GM12878 (cell line): ENCODE measurements around the gene RAB36. TPM values are rescaled to one million over a fixed set of nuclear protein-coding genes. Genes with fewer than 3 reads are reported as not detected.

ENCODE experiments used
- ATAC-seq: fragments of 200-7000 bp; cut with Tn5 transposase; 3 replicates; pipeline ENCODE4 v1.9.1; 2020; ENCODE audit warnings: mild to moderate bottlenecking, moderate library complexity
- BruUV-seq: library from RNA; stranded (reverse); fragments of 400-500 nt; replicated peaks from 2 replicates; lab custom pipeline; 2021; lab: Mats Ljungman, UMichigan
- CTCF ChIA-PET: fragments of 300-600 bp; sonication (Branson Sonifier 250); formaldehyde crosslinking; extraction: SDS; loops from one replicate; lab custom pipeline; 2021; ENCODE audit warnings: inconsistent platforms; lab: Yijun Ruan, JAX
- POLR2A ChIA-PET: fragments of 350-600 bp; formaldehyde crosslinking; extraction: SDS; loops from one replicate; lab custom pipeline; 2021; ENCODE audit warnings: inconsistent platforms; lab: Charles Lee
- RAD21 ChIA-PET: fragments of 300-600 bp; sonication (Branson Sonifier 250); formaldehyde crosslinking; loops from one replicate; lab custom pipeline; 2023; ENCODE audit warnings: antibody characterized with exemption; ENCODE audit not compliant: unreplicated experiment; lab: Charles Lee
- SMC1A ChIA-PET: fragments of 300-600 bp; sonication (Branson Sonifier 250); formaldehyde crosslinking; loops from one replicate; lab custom pipeline; 2023; ENCODE audit not compliant: unreplicated experiment, uncharacterized antibody; lab: Charles Lee
- DNase-seq: peaks from one replicate; pipeline ENCODE4 v3.0.0-alpha.2; 2011; ENCODE audit warnings: low read depth, low spot score
- FAIRE-seq: peaks from 3 replicates; lab custom pipeline; 2011; peaks lifted over from hg19 to GRCh38; lab: Jason Lieb, UNC
- H2AFZ ChIP-seq: 2 replicates; pipeline ENCODE4 v1.6.0; 2011; ENCODE audit warnings: low read depth, low read length, control low read depth; ENCODE audit not compliant: control insufficient read depth
- H3K27ac ChIP-seq: 2 replicates; pipeline ENCODE4 v1.5.1; 2011; ENCODE audit warnings: control low read depth; ENCODE audit not compliant: control insufficient read depth, insufficient read depth
- H3K27me3 ChIP-seq, 2 experiments: replicated peaks in 1 of 2; 2 replicates each; pipeline versions ENCODE4 v1.6.0 to v1.6.1; 2011; ENCODE audit warnings: low read length in 1 of 2; ENCODE audit not compliant: control insufficient read depth in 2 of 2, insufficient read depth in 2 of 2
- H3K36me3 ChIP-seq, 2 experiments: 2 replicates each; pipeline ENCODE4 v1.5.1; 2011; ENCODE audit warnings: low read length in 1 of 2; ENCODE audit not compliant: control insufficient read depth in 2 of 2, insufficient read depth in 2 of 2
- H3K4me1 ChIP-seq: 2 replicates; pipeline ENCODE4 v1.6.1; 2011; ENCODE audit warnings: mild to moderate bottlenecking, low read length, moderate library complexity, mixed read lengths; ENCODE audit not compliant: control insufficient read depth, insufficient read depth
- H3K4me2 ChIP-seq: 2 replicates; pipeline ENCODE4 v1.6.0; 2011; ENCODE audit warnings: control low read depth; ENCODE audit not compliant: control insufficient read depth, insufficient read depth
- H3K4me3 ChIP-seq: fragments of 200-600 bp; sonication (generic); 2 replicates; pipeline ENCODE4 v1.5.1; 2016
- H3K79me2 ChIP-seq: 2 replicates; pipeline ENCODE4 v1.6.0; 2011; ENCODE audit warnings: low read length; ENCODE audit not compliant: control insufficient read depth, insufficient read depth
- H3K9ac ChIP-seq: 2 replicates; pipeline ENCODE4 v1.8.0; 2011; ENCODE audit warnings: low read length, control low read depth, mixed read lengths; ENCODE audit not compliant: control insufficient read depth, insufficient read depth
- H3K9me3 ChIP-seq: replicated peaks from 3 replicates; pipeline ENCODE4 v1.5.1; 2011; ENCODE audit warnings: mild to moderate bottlenecking, low read length; ENCODE audit not compliant: control insufficient read depth, insufficient read depth
- H4K20me1 ChIP-seq: 2 replicates; pipeline ENCODE4 v1.6.0; 2011; ENCODE audit not compliant: control insufficient read depth, insufficient read depth
- BHLHE40 ChIP-seq, 2 experiments: fragments of 450-650 bp in 1 of 2; IDR thresholded peaks; 2 replicates each; pipeline ENCODE4 v1.6.1; 2011 to 2017; ENCODE audit warnings: low read depth in 2 of 2, borderline replicate concordance in 1 of 2, improper control_type of control experiment in 1 of 2, low read length in 1 of 2, mild to moderate bottlenecking in 1 of 2
- PKNOX1 ChIP-seq: fragments of 450-650 bp; IDR thresholded peaks from 2 replicates; pipeline ENCODE4 v1.6.1; 2016; ENCODE audit warnings: mild to moderate bottlenecking
- POLR2A ChIP-seq: IDR thresholded peaks from 2 replicates; pipeline ENCODE4 v1.6.1; 2011; ENCODE audit warnings: low read depth, mild to moderate bottlenecking, low read length
- SUPT20H ChIP-seq: IDR thresholded peaks from 2 replicates; pipeline ENCODE4 v1.6.1; 2011; ENCODE audit warnings: low read depth, mild to moderate bottlenecking, low read length, moderate library complexity, borderline replicate concordance; ENCODE audit not compliant: control insufficient read depth
- TCF12 ChIP-seq: IDR thresholded peaks from 2 replicates; pipeline ENCODE4 v1.6.1; 2011; ENCODE audit warnings: low read depth, mild to moderate bottlenecking, low read length
- WGBS: methylation state at CpG from one replicate; pipeline ENCODE4 v1.1.6; 2016; ENCODE audit warnings: low lambda C conversion rate; ENCODE audit not compliant: insufficient replicate concordance, insufficient coverage; ENCODE audit errors: missing lambda C conversion rate; 5-methylcytosine and 5-hydroxymethylcytosine counted together
- in situ Hi-C: fragments of 300-500 bp; cut with MboI; formaldehyde crosslinking; loops from 9 replicates; pipeline ENCODE4 v1.14.3; 2018; ENCODE audit warnings: mixed read lengths
- intact Hi-C: fragments of 100-400 bp; cut with micrococcal nuclease; formaldehyde crosslinking; loops from one replicate; pipeline ENCODE4 v1.14.2; 2022; ENCODE audit not compliant: unreplicated experiment
- polyA plus RNA-seq, 11 experiments: library from polyadenylated mRNA; depleted of rRNA in 4 of 11; unstranded in 6 of 11; stranded (reverse) in 5 of 11; fragments of >200 nt; fragmentation: Nextera tagmentation in 4 of 11; fragmentation: Illumina TruSeq in 1 of 11; extraction: Ambion mirVana in 4 of 11; extraction: Trizol in 1 of 11; gene quantifications; 1 replicate in 1 of 11; 2 replicates in 10 of 11; pipeline versions ENCODE4 v1.2.1 to v1.2.3, GENCODE V29; 2011 to 2016; ENCODE audit warnings: inconsistent platforms in 2 of 11, missing spikeins in 2 of 11, low read depth in 1 of 11
- total RNA-seq, 4 experiments: library from RNA; depleted of rRNA in 3 of 4; stranded (reverse); fragments of >200 nt in 3 of 4; fragmentation: Illumina TruSeq in 1 of 4; extraction: Trizol in 1 of 4; gene quantifications; 2 replicates each; pipeline versions ENCODE4 v1.2.1 to v1.2.3, GENCODE V29; 2013 to 2021

Gene RAB36
- total and polyA plus RNA-seq, 10 of the 15 experiments (the other 5 are each of a cell fraction or from before 2014, with no cell fraction given), result 0.31 to 2.7 (median 1.1) TPM

GRCh38 chr22:23121424-23121823 is 23.9 kb upstream of the RAB36 start:
- Histone ChIP-seq H3K4me1 (no peaks in the 10 kb centered on the region), H3K36me3 (no peaks in the 10 kb centered on the region), H4K20me1 (no peaks in the 10 kb centered on the region), H3K27ac (no peak overlapping the region), H2AFZ (no peak overlapping the region), H3K79me2 (no peaks in the 10 kb centered on the region), H3K9me3 (no peaks in the 10 kb centered on the region), H3K27me3 (no peaks in the 10 kb centered on the region), H3K4me3 (no peak overlapping the region), H3K4me2 (no peak overlapping the region), H3K9ac (no peak overlapping the region)
- WGBS, result 21% methylated on average over 5 of the region's 9 CpGs
- FAIRE-seq, result no peak
- ChIA-PET RAD21 (interaction anchor here (1.4 to 13.5 kb wide), 3 partner anchors 9 to 163 kb away, joined by 3 to 281 read pairs (median 5); no protein-coding TSS in a partner anchor), SMC1A (interaction anchor here (0.6 to 7.3 kb wide), 4 partner anchors 11 to 165 kb away, joined by 3 to 82 read pairs (median 8); no protein-coding TSS in a partner anchor), POLR2A (interaction anchor here (0.7 to 1.6 kb wide), 3 partner anchors 101 to 161 kb away, joined by 3 to 6 read pairs (median 4); no protein-coding TSS in a partner anchor), CTCF (interaction anchor here (0.9 to 13.8 kb wide), 4 partner anchors 12 to 368 kb away, joined by 3 to 211 read pairs (median 4); no protein-coding TSS in a partner anchor)
- intact Hi-C loops, result loop anchor here (10.0 kb wide), 3 partner anchors 277 to 347 kb away; no protein-coding TSS in a partner anchor
- no peak for DNase-seq
- TF ChIP-seq POLR2A (no peak), PKNOX1 (no peak), BHLHE40 (IDR thresholded peaks at IDR 0.05; ENCODE audit: borderline replicate concordance in 1 of 2, low read depth in 2 of 2, low read length in 1 of 2) (0 out of 4 replicates have a peak, but pooled peaks of 1 of the 2 experiments have one; percentile 4), SUPT20H (no peak), TCF12 (0 out of 2 replicates have a peak, but pooled peaks have one; percentile 44)
- peak; percentile 56 for ATAC-seq
- BruUV-seq, result no TSS peak
- in situ Hi-C loops, result loop anchor here (5.0 to 10.0 kb wide), 2 partner anchors 269 to 337 kb away; no protein-coding TSS in a partner anchor
